ENCODE data around the gene SIL1. TPM values are rescaled to one million over a fixed set of nuclear protein-coding genes. Genes with fewer than 3 reads are reported as not detected.
"Not testable (repeated sequence)": the region's sequence is repeated elsewhere in the genome, so short reads cannot be mapped to it uniquely, and the experiment has no call there.

Gene SIL1
- total RNA-seq, 2 experiments from 2014 or later: 21.4 to 29.6 TPM

DNA sequence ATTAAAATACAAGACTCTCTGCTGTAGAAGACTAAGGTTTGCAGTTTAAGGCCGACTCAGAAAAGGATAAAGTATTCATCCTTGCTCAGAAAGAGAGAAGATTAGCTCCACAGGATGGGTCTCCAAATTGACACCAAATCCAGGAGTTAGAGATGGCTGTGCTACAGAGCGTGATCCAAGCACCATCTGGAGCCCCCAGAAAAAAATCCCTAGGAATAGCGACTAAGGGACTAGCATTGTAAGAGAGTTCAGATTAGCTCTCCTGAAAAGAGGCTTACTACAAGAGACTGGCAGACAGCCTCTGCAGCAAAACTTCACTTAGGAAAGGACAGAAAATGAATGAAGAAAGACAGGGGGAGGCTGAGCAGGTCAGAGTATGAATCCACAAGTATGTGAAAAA lies 3.7 kb downstream of the SIL1 start:
- intact Hi-C loops (cut with micrococcal nuclease): loop anchor here (2.0 to 10.0 kb wide), 2 partner anchors 148 to 730 kb away; partner anchors contain the start of gene EGR1
- no peaks in the 10 kb centered on the region for H3K9me3 Mint-ChIP-seq

DNA sequence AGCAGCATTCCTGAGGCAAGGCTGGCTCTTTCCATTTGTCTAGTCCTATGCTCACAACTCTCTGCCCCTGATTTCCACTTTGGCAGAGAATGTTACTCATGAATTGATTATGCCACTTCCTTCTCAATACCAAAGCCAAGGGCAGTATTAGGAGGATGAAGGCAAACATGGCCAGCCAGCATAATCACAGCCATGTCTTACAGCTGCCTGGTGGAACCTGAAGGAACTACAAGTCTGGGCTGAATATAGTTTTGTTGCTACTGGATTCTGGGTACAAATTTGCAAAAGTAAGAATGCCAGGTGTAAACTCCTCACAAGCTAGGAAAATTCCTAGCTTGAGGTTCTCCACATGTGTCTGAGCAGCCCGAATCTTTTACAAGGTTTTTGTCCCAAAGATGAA lies 4.2 kb downstream of the SIL1 start:
- Mint-ChIP-seq H3K36me3 (ENCODE audit: low read depth) (peaks cover 17% of the 10 kb centered on the region), H3K27me3 (ENCODE audit: low read depth) (no peaks in the 10 kb centered on the region), H3K27ac (no peak overlapping the region), H3K4me1 (ENCODE audit: low read depth) (peaks cover 32% of the 10 kb centered on the region), H3K9me3 (no peaks in the 10 kb centered on the region), H3K4me3 (no peak overlapping the region)
- intact Hi-C loops (cut with micrococcal nuclease): loop anchor here (2.0 to 10.0 kb wide), 2 partner anchors 149 to 729 kb away; partner anchors contain the start of gene EGR1
- CTCF ChIA-PET: interaction anchor here (0.6 kb wide), 1 partner anchor 142 kb away, joined by 4 read pairs; no protein-coding TSS in a partner anchor
- DNase-seq: peak; percentile 10

More for the DNA sequence above, 3.7 kb downstream of the SIL1 start:
- no peak overlapping the region for H3K4me3 Mint-ChIP-seq
- H3K27me3 Mint-ChIP-seq (ENCODE audit: low read depth): no peaks in the 10 kb centered on the region
- H3K4me1 Mint-ChIP-seq (ENCODE audit: low read depth): peaks cover 32% of the 10 kb centered on the region
- CTCF ChIA-PET: no interaction called here
- H3K27ac Mint-ChIP-seq: no peak overlapping the region
- no peak for DNase-seq
- peaks cover 17% of the 10 kb centered on the region for H3K36me3 Mint-ChIP-seq (ENCODE audit: low read depth)

DNA sequence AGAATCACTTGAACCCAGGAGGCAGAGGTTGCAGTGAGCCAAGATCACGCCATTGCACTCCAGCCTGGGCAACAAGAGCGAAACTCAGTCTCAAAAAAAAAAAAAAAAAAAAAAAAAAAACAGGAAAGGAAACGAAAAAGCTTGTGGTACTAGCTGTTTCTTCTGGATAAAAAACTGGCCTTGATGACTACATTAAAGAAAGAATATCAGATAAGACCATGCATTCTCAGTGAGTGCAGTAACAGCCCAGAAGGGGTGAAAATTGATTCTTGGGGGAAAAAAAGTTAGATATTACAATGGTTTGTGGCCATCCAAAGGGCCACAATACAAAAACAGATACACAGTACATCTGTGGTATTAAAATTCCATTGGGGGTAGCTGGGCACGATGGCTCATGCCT lies 5.3 kb downstream of the SIL1 start:
- H3K27me3 Mint-ChIP-seq (ENCODE audit: low read depth); H3K4me3 Mint-ChIP-seq; CTCF ChIA-PET; DNase-seq; H3K9me3 Mint-ChIP-seq; H3K27ac Mint-ChIP-seq: not testable (repeated sequence)
- H3K4me1 Mint-ChIP-seq (ENCODE audit: low read depth): peaks cover 29% of the 10 kb centered on the region
- H3K36me3 Mint-ChIP-seq (ENCODE audit: low read depth): peaks cover 17% of the 10 kb centered on the region
- intact Hi-C loops (cut with micrococcal nuclease): loop anchor here (10.0 kb wide), 1 partner anchor 728 kb away; the partner anchor contains the start of gene EGR1

- intact Hi-C loops (cut with micrococcal nuclease): loop anchor here (10.0 kb wide), 1 partner anchor 727 kb away; the partner anchor contains the start of gene EGR1
- not testable (repeated sequence) for DNase-seq; H3K27me3 Mint-ChIP-seq (ENCODE audit: low read depth); H3K27ac Mint-ChIP-seq; H3K9me3 Mint-ChIP-seq; H3K4me3 Mint-ChIP-seq
- CTCF ChIA-PET: interaction anchor here (0.7 kb wide), 1 partner anchor 326 kb away, joined by 3 read pairs; no protein-coding TSS in a partner anchor
- H3K36me3 Mint-ChIP-seq (ENCODE audit: low read depth): peaks cover 17% of the 10 kb centered on the region
- H3K4me1 Mint-ChIP-seq (ENCODE audit: low read depth): peaks cover 21% of the 10 kb centered on the region
Measured at GRCh38 chr5:139191954-139192353, 6.2 kb downstream of the SIL1 start.

- Mint-ChIP-seq H3K4me3 (no peak overlapping the region), H3K27ac (no peak overlapping the region), H3K27me3 (ENCODE audit: low read depth) (no peaks in the 10 kb centered on the region), H3K4me1 (ENCODE audit: low read depth) (peaks cover 12% of the 10 kb centered on the region), H3K9me3 (no peaks in the 10 kb centered on the region), H3K36me3 (ENCODE audit: low read depth) (peaks cover 12% of the 10 kb centered on the region)
- intact Hi-C loops (cut with micrococcal nuclease): loop anchor here (10.0 kb wide), 1 partner anchor 725 kb away; the partner anchor contains the start of gene EGR1
- no peak for DNase-seq
- CTCF ChIA-PET: no interaction called here
Measured at GRCh38 chr5:139190125-139190524, 8.0 kb downstream of the SIL1 start.

DNA sequence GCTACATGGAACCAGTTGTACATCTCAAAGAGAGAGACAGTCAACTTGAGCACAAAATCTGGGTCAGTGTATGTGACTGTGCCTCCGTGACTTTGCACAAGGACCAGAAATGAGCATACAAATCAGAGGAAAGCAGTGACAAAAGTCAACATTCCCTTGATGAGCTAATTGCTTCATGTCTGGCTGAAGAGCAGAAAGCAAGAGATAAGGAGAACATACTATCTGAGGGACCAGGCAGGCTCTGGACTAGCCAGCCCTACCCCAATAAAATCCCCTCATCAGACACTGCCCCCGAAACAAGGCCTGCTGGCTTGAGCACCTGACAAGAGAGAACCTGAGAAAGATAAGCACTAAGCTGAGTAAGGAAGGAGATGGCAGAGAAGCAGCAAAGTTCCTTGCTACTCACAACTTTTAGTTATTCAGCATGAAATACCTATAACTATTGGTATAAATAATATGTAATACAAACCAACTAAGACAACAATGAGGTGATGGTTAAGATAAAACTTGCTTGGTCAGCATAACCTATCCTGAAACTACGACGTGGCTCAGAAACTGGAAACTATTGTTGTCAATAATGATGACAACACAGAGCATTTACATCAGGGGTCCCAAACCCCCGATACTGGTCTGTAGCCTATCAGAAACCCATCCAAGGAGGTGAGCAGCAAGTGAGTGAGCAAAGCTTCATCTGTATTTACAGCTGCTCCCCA lies 9.5 kb downstream of the SIL1 start:
- DNase-seq: no peak
- H3K9me3 Mint-ChIP-seq: no peaks in the 10 kb centered on the region
- H3K27ac Mint-ChIP-seq: no peak overlapping the region
- CTCF ChIA-PET: no interaction called here
- no peak overlapping the region for H3K4me3 Mint-ChIP-seq
- intact Hi-C loops (cut with micrococcal nuclease): no loop called here
- no peaks in the 10 kb centered on the region for H3K27me3 Mint-ChIP-seq (ENCODE audit: low read depth)
- H3K36me3 Mint-ChIP-seq (ENCODE audit: low read depth): peaks cover 8% of the 10 kb centered on the region
- H3K4me1 Mint-ChIP-seq (ENCODE audit: low read depth): peaks cover 9% of the 10 kb centered on the region

GRCh38 chr5:139186752-139187326 lies 11.3 kb downstream of the SIL1 start:
- H3K27ac Mint-ChIP-seq: no peak overlapping the region
- no peaks in the 10 kb centered on the region for H3K9me3 Mint-ChIP-seq
- intact Hi-C loops (cut with micrococcal nuclease): no loop called here
- CTCF ChIA-PET: no interaction called here
- H3K36me3 Mint-ChIP-seq (ENCODE audit: low read depth): peaks cover 3% of the 10 kb centered on the region
- no peak overlapping the region for H3K4me3 Mint-ChIP-seq
- H3K27me3 Mint-ChIP-seq (ENCODE audit: low read depth): no peaks in the 10 kb centered on the region
- H3K4me1 Mint-ChIP-seq (ENCODE audit: low read depth): peaks cover 6% of the 10 kb centered on the region
- no peak for DNase-seq

DNA sequence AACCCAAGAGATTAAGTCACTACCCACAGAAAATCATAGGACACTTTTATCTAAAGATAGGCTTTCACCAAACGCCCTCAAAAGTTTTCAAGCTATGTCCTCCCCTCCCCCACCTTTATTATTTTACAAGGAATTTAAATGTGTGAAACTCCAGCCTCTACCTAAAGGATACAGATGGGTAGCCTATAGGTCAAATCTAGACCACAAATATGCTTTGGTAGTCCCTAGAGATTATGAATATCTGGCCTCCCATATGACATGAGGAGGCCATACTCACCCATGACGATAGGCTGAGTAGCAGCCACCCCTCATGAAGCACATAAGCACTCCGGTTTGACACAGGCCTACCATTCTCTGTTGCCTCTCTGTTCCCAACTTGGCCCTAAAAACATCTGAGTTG lies 11.9 kb downstream of the SIL1 start:
- CTCF ChIA-PET: no interaction called here
- Mint-ChIP-seq H3K4me3 (no peak overlapping the region), H3K4me1 (ENCODE audit: low read depth) (peaks cover 7% of the 10 kb centered on the region), H3K36me3 (ENCODE audit: low read depth) (peaks cover 3% of the 10 kb centered on the region), H3K9me3 (no peaks in the 10 kb centered on the region), H3K27me3 (ENCODE audit: low read depth) (no peaks in the 10 kb centered on the region), H3K27ac (no peak overlapping the region)
- intact Hi-C loops (cut with micrococcal nuclease): no loop called here
- DNase-seq: no peak

- Mint-ChIP-seq H3K9me3 (no peaks in the 10 kb centered on the region), H3K27me3 (ENCODE audit: low read depth) (no peaks in the 10 kb centered on the region), H3K4me3 (no peak overlapping the region), H3K4me1 (ENCODE audit: low read depth) (peaks cover 7% of the 10 kb centered on the region), H3K36me3 (ENCODE audit: low read depth) (peaks cover 3% of the 10 kb centered on the region), H3K27ac (no peak overlapping the region)
- CTCF ChIA-PET: no interaction called here
- DNase-seq: no peak
- intact Hi-C loops (cut with micrococcal nuclease): no loop called here
Measured at GRCh38 chr5:139185589-139185988, 12.6 kb downstream of the SIL1 start.

GRCh38 chr5:139183502-139183901 lies 14.7 kb downstream of the SIL1 start:
- DNase-seq: no peak
- Mint-ChIP-seq H3K4me1 (ENCODE audit: low read depth) (peaks cover 7% of the 10 kb centered on the region), H3K27ac (no peak overlapping the region), H3K27me3 (ENCODE audit: low read depth) (no peaks in the 10 kb centered on the region), H3K4me3 (no peak overlapping the region), H3K9me3 (no peaks in the 10 kb centered on the region), H3K36me3 (ENCODE audit: low read depth) (peaks cover 3% of the 10 kb centered on the region)
- intact Hi-C loops (cut with micrococcal nuclease): no loop called here
- CTCF ChIA-PET: no interaction called here

GRCh38 chr5:139182528-139183296 lies 15.5 kb downstream of the SIL1 start:
- Mint-ChIP-seq H3K9me3 (no peaks in the 10 kb centered on the region), H3K4me1 (ENCODE audit: low read depth) (peaks cover 11% of the 10 kb centered on the region), H3K27ac (no peak overlapping the region), H3K4me3 (no peak overlapping the region), H3K27me3 (ENCODE audit: low read depth) (no peaks in the 10 kb centered on the region), H3K36me3 (ENCODE audit: low read depth) (peaks cover 4% of the 10 kb centered on the region)
- intact Hi-C loops (cut with micrococcal nuclease): no loop called here
- DNase-seq: no peak
- CTCF ChIA-PET: no interaction called here

DNA sequence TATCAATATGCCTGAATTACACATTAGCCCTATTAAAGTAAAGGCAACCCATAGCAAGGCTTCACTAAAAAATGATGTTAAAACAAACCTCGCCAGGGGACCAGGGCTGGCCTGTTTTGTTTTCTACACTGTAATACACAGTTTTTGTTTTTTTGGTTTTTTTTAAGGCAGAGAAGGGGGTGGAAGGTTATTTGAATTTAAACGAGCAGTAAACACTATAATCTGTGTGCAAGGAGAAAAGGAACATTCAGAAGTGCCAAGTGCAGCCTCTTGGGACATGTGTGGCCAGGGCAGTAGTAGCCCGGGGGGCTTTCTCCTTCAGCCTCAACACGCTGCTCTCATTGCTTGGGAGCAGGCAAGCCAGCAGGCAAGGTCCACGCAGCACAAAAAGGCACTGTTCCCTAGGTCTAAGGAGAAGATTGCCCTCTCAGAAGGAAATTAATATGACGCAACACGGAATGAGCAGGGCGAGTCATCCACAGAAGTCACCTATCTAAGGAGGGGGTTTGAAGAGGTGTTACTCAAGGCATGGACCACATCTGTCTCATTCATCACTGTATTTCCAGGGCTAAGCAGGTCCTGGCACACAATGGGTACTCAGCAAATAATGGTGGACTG lies 16.2 kb downstream of the SIL1 start:
- H3K27me3 Mint-ChIP-seq (ENCODE audit: low read depth): no peaks in the 10 kb centered on the region
- intact Hi-C loops (cut with micrococcal nuclease): no loop called here
- H3K9me3 Mint-ChIP-seq: no peaks in the 10 kb centered on the region
- no peak overlapping the region for H3K4me3 Mint-ChIP-seq
- H3K27ac Mint-ChIP-seq: no peak overlapping the region
- peaks cover 4% of the 10 kb centered on the region for H3K36me3 Mint-ChIP-seq (ENCODE audit: low read depth)
- CTCF ChIA-PET: no interaction called here
- DNase-seq: no peak
- peaks cover 11% of the 10 kb centered on the region for H3K4me1 Mint-ChIP-seq (ENCODE audit: low read depth)

Data from activated naive CD4-positive, alpha-beta T cell treated with anti-CD3 and anti-CD28 coated beads for 36 hours (primary cell).